Measurements from ENCODE around the gene DHRS1.

- TF ChIP-seq CTCF (conservative IDR thresholded peaks at IDR 0.05) (no peak), EZH2 (IDR thresholded peaks at IDR 0.05; ENCODE audit: low read depth) (no peak)
These were observed at the start of gene DHRS1, which contains the start of gene NOP9 for GRCh38 chr14:24299255-24300191.

All from PC-9 (cell line).